Measurements from ENCODE around the gene UPB1.
"Not testable (repeated sequence)": the region's sequence is repeated elsewhere in the genome, so short reads cannot be mapped to it uniquely, and the experiment has no call there.

UPB1 gene

GRCh38 chr22:24482575-24482974, 12.6 kb upstream of the UPB1 start:
- peak; percentile 84 for DNase-seq

GRCh38 chr22:24482998-24483397, 12.1 kb upstream of the UPB1 start:
- no peak for DNase-seq

GRCh38 chr22:24483976-24484545, 11.1 kb upstream of the UPB1 start:
- DNase-seq = no peak

DNA sequence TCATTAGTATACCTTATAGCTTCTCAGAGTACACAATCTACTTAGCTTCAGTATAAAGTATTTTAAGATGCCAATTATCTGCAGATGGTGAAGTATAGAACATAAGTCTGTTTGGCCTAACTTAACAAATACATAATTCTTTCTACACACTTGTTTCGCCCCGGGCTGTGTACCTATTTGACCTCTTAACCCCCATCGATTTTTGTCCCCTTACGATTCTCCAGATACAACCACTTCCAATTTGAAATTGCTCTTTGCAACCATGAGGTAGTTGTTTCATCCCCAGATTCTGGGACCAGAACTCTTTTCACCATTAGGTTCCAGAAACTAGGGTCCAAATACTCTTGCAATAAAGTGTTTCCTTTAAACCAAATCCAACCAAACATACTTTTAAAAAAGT, 10.0 kb upstream of the UPB1 start:
- no peak for DNase-seq

- DNase-seq = no peak
These were observed 9.5 kb upstream of the UPB1 start for GRCh38 chr22:24485608-24486007.

GRCh38 chr22:24486501-24486921, 8.6 kb upstream of the UPB1 start:
- no peak for DNase-seq

- no peak for DNase-seq
These were observed 6.1 kb upstream of the UPB1 start for GRCh38 chr22:24489011-24489410.

GRCh38 chr22:24489434-24489833, 5.7 kb upstream of the UPB1 start:
- DNase-seq = not testable (repeated sequence)

GRCh38 chr22:24492391-24492790, 2.7 kb upstream of the UPB1 start:
- DNase-seq = no peak

GRCh38 chr22:24494167-24494527, 985 bp upstream of the UPB1 start:
- no peak for DNase-seq

DNA sequence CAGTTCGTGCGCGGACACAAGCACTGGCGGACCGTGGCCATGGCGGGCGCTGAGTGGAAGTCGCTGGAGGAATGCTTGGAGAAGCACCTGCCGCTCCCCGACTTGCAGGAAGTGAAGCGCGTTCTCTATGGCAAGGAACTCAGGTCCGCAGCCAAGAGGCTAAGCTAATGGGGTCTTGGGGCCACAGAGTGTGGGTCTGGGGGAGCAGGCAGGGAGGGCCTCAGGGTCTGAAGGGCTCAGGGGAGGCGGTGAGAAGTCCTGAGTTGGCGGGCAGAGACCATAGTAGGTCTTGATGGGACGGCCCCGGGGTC, 188 bp downstream of the UPB1 start:
- no peak for DNase-seq

- no peak for DNase-seq
These were observed 1.1 kb downstream of the UPB1 start for GRCh38 chr22:24496234-24496633.

- DNase-seq = no peak
These were observed 1.5 kb downstream of the UPB1 start for GRCh38 chr22:24496661-24497060.

DNA sequence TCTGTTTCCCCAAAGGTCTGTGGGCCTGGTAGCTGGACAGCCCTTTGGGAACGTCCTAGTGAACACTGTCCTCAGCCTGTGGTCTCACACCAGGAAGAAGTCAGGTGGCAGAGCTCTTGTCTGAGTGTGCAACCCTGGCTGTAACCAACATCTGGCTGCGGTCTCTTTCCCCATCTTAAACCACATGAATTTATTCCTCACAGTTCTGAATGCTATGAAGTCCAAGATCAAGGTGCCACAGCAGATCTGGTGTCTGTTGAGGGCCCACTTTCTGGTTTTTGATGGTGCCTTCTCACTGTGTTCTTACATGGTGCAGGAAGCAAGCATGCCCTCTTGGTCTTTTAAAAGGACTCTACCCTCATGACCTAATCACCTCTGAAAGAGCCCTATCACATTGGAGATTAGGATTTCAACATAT, 2.7 kb downstream of the UPB1 start:
- DNase-seq = peak; percentile 81

GRCh38 chr22:24498824-24499223, 3.7 kb downstream of the UPB1 start:
- DNase-seq = no peak

- no peak for DNase-seq
These were observed 4.7 kb downstream of the UPB1 start for GRCh38 chr22:24499706-24500276.

DNA sequence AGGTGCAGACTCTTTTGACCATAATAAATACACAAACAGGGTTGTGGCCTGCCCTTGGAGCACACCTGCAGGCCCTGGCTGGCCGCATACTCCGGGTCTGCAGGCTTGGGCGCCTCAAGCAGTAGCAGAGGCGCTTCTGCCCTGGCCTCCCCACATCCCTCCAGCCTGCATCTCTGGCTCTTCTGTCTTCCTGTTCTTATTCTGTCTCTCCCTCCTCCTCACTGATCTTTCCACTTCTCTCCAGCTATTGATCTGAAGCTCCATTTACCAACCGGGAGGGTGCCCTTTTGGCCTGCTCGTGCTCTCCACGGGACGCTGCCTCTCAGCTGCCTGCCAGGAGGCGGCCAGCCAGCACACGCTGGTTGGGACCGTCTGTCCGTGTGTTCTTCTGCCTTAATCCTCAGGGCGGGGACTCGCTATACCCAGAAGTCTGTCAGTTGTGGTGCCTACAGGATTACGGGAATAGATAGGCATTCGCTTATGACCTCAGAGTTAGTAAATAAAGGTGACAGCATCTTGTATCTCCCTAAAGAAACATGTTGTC, 5.2 kb downstream of the UPB1 start:
- no peak for DNase-seq

DNA sequence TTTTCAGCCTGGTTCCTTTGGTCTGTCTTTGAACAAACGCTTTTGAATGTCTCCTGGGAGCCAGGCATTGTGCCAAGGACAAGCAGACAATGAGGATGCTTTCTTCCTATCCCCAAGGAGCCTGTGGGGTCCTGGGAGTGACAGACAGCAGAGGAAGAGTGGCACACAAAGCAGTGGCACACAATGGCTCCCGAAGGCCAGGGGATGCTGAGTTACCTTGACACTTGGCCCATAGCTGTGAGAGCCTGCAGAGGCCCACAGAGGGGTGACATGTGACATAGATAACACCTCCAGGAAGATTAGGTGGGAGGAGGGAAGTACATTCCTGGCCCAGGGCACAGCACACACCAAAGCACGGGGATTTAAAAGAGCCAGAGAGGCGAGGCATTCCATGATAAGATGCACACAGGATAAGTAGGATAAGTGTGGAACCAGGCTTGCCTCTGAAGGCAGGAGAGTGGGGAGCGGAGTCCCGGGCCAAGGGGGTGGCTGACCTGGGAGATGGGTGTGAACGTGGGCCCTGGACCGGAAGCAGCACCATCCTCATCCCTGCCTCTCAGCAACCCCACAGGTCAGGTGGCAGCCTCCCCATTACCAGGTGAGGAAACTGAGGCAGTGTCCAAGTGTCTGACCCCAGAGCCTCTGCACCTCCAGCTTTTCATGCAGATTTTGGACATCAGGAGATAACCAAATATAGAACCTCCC, 6.3 kb downstream of the UPB1 start:
- DNase-seq = no peak

DNA sequence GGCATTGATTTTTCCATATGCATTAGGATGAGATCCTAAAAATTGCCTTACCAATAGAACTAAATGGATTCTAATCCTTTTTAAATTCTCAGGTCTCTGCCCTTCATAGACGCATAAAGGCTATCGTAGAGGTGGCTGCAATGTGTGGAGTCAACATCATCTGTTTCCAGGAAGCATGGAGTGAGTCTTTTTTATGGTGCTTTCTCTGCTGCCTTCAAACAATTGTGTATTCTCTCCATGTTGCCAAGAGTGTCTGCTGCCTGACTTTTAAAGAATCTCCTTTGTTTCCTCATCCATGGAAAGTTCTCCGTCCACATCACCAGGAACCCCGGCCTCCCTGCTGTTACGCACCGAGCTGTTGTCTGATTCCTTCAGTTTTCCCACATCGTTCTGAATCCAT, 6.9 kb downstream of the UPB1 start:
- DNase-seq = no peak

- no peak for DNase-seq
These were observed 7.4 kb downstream of the UPB1 start for GRCh38 chr22:24502541-24502940.

- DNase-seq = peak; percentile 80
These were observed 8.2 kb downstream of the UPB1 start for GRCh38 chr22:24503137-24503842.

DNA sequence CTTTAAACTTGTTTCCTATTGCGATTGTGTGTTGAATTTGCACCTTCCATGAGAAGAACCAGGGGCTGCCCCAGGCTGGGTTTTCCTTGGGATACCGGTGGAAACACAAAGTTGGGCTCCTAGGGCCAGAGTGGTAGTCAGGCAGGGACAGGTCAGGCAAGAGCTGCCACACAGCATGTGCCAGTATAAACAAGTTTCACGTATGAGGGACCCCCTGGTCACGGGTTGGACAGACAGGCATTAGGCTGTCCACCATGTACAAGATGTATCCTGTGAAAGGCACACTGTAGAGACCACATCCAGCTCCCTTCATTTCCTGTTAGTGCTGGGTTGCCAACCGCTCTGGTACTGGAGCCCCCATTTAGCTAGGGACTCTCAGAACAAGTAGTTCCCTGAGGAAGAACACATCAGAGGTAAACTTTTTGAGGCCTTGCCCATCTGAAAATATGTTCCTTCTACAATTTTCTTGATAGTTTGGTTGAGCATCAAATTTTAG, 8.8 kb downstream of the UPB1 start:
- DNase-seq = no peak

- no peak for DNase-seq
These were observed 9.4 kb downstream of the UPB1 start for GRCh38 chr22:24504540-24504939.

Measured in GF-D8 (cell line).